Measurements from ENCODE around the gene EIF4E3.

- TF ChIP-seq, protein P1, sequence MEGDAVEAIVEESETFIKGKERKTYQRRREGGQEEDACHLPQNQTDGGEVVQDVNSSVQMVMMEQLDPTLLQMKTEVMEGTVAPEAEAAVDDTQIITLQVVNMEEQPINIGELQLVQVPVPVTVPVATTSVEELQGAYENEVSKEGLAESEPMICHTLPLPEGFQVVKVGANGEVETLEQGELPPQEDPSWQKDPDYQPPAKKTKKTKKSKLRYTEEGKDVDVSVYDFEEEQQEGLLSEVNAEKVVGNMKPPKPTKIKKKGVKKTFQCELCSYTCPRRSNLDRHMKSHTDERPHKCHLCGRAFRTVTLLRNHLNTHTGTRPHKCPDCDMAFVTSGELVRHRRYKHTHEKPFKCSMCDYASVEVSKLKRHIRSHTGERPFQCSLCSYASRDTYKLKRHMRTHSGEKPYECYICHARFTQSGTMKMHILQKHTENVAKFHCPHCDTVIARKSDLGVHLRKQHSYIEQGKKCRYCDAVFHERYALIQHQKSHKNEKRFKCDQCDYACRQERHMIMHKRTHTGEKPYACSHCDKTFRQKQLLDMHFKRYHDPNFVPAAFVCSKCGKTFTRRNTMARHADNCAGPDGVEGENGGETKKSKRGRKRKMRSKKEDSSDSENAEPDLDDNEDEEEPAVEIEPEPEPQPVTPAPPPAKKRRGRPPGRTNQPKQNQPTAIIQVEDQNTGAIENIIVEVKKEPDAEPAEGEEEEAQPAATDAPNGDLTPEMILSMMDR (optimal IDR thresholded peaks at IDR 0.05 in 1 of 3, IDR thresholded peaks at IDR 0.05 in 1 of 3, conservative IDR thresholded peaks at IDR 0.05 in 1 of 3; ENCODE audit: extremely low read depth in 1 of 3, insufficient read depth in 2 of 3, low read length in 3 of 3), result no peak
- TF ChIP-seq EZH2 (IDR thresholded peaks at IDR 0.05; ENCODE audit: low read length), result no peak
Observed at GRCh38 chr3:71728632-71729342, 3.6 kb upstream of the EIF4E3 start.
